K562 (cell line): Measurements from ENCODE around the gene BCL2L1. TPM values are rescaled to one million over a fixed set of nuclear protein-coding genes. Genes with fewer than 3 reads are reported as not detected.

Source experiments
- BRD9 ChIP-seq: fragments of 450-650 bp; IDR thresholded peaks from 2 replicates; pipeline ENCODE4 v1.6.1; 2018; ENCODE audit warnings: low read depth; ENCODE audit not compliant: partially characterized antibody
- BRF1 ChIP-seq: IDR thresholded peaks from 3 replicates; pipeline ENCODE4 v1.6.1; 2011; ENCODE audit warnings: borderline replicate concordance, mild to moderate bottlenecking; ENCODE audit not compliant: insufficient read length; ENCODE audit errors: extremely low read depth
- GATAD2A ChIP-seq: fragments of 450-650 bp; IDR thresholded peaks from 2 replicates; pipeline ENCODE4 v1.6.1; 2017
- GATAD2B ChIP-seq: fragments of 450-650 bp; IDR thresholded peaks from 2 replicates; pipeline ENCODE4 v1.6.1; 2017; ENCODE audit warnings: mild to moderate bottlenecking, borderline replicate concordance
- KLF6 ChIP-seq: fragments of 250-450 bp; sonication (Bioruptor Pico); IDR thresholded peaks from 2 replicates; pipeline ENCODE4 v1.4.0; 2020; ENCODE audit warnings: mild to moderate bottlenecking, moderate library complexity, borderline replicate concordance
- MECOM ChIP-seq: fragments of 250-450 bp; sonication (Bioruptor Pico); IDR thresholded peaks from 2 replicates; pipeline ENCODE4 v1.8.0; 2022; ENCODE audit warnings: inconsistent platforms
- NFRKB ChIP-seq: fragments of 450-650 bp; IDR thresholded peaks from 2 replicates; pipeline ENCODE4 v1.6.1; 2016; ENCODE audit warnings: low read depth
- SMAD4 ChIP-seq: fragments of 250-450 bp; sonication (Bioruptor Pico); conservative IDR thresholded peaks from 2 replicates; pipeline ENCODE4 v1.8.0; 2021; ENCODE audit warnings: inconsistent platforms, mild to moderate bottlenecking, moderate library complexity
- SRSF7 ChIP-seq: fragments of 200-400 bp; formaldehyde crosslinking; optimal IDR thresholded peaks from 2 replicates; pipeline ENCODE3; 2017; ENCODE audit warnings: mild to moderate bottlenecking, low read depth, low read length
- WHSC1 ChIP-seq: IDR thresholded peaks from one replicate; pipeline ENCODE4 v1.6.1; 2012; ENCODE audit warnings: low read length, control low read depth, inconsistent platforms
- XRCC3 ChIP-seq: fragments of 450-650 bp; IDR thresholded peaks from 2 replicates; pipeline ENCODE4 v1.6.1; 2017; ENCODE audit warnings: mild to moderate bottlenecking, moderate library complexity
- ZEB2 ChIP-seq: fragments of 450-650 bp; IDR thresholded peaks from 2 replicates; pipeline ENCODE4 v1.6.1; 2016
- ZNF175 ChIP-seq: fragments of 200-800 bp; sonication (Bioruptor generic); IDR thresholded peaks from 2 replicates; pipeline ENCODE4 v1.6.1; 2016; ENCODE audit warnings: low read depth, mild to moderate bottlenecking, missing genetic modification characterization, missing compliant biosample characterization
- ZNF561 ChIP-seq: fragments of 450-650 bp; formaldehyde crosslinking; conservative IDR thresholded peaks from 2 replicates; pipeline ENCODE4 v1.4.0; 2020; ENCODE audit warnings: mild to moderate bottlenecking, moderate library complexity
- ZNF583 ChIP-seq: fragments of 250-450 bp; sonication (Bioruptor Pico); IDR thresholded peaks from 2 replicates; pipeline ENCODE4 v1.4.0; 2020
- polyA plus RNA-seq, 8 experiments: library from polyadenylated mRNA; depleted of rRNA in 4 of 8; stranded (reverse) in 5 of 8; unstranded in 3 of 8; fragments of >200 nt; fragmentation: Nextera tagmentation in 2 of 8; fragmentation: Illumina TruSeq in 1 of 8; extraction: Ambion mirVana in 2 of 8; extraction: Trizol in 1 of 8; gene quantifications; 2 replicates each; pipeline versions ENCODE4 v1.2.1 to v1.2.3, GENCODE V29; 2011 to 2014; ENCODE audit warnings: inconsistent platforms in 1 of 8, missing spikeins in 1 of 8
- total RNA-seq, 7 experiments: library from RNA; depleted of rRNA in 6 of 7; stranded (reverse); fragments of >200 nt in 6 of 7; fragmentation: Illumina TruSeq in 2 of 7; extraction: Trizol in 2 of 7; gene quantifications; 2 replicates each; pipeline versions ENCODE4 v1.2.1 to v1.2.3, GENCODE V29; 2011 to 2021; ENCODE audit warnings: low replicate concordance in 1 of 7
- TF ChIP-seq, protein P1 (sequence below): fragments of 450-650 bp; IDR thresholded peaks from 2 replicates; pipeline ENCODE4 v1.6.1; 2016; ENCODE audit warnings: mild to moderate bottlenecking
- TF ChIP-seq, protein P2 (sequence below), 3 experiments: IDR thresholded peaks in 2 of 3; conservative IDR thresholded peaks in 1 of 3; 2 replicates each; pipeline ENCODE4 v1.5.1; 2011 to 2012; ENCODE audit warnings: low read length in 3 of 3, mild to moderate bottlenecking in 3 of 3, control low read depth in 2 of 3, improper control_type of control experiment in 1 of 3, inconsistent platforms in 1 of 3, low read depth in 1 of 3, mixed read lengths in 1 of 3, moderate library complexity in 1 of 3; ENCODE audit not compliant: insufficient read depth in 2 of 3
- TF ChIP-seq, protein P3 (sequence below): fragments of 450-650 bp; IDR thresholded peaks from 2 replicates; pipeline ENCODE4 v1.6.1; 2016
- TF ChIP-seq, protein P4 (sequence below): fragments of 450-650 bp; formaldehyde crosslinking; IDR thresholded peaks from 2 replicates; pipeline ENCODE4 v1.4.0; 2020; ENCODE audit warnings: mild to moderate bottlenecking, moderate library complexity
- TF ChIP-seq, protein P5 (sequence below): IDR thresholded peaks from 3 replicates; pipeline ENCODE4 v1.6.1; 2011; ENCODE audit warnings: borderline replicate concordance, mild to moderate bottlenecking; ENCODE audit not compliant: insufficient read length, insufficient read depth

BCL2L1 gene
- total and polyA plus RNA-seq, 9 of the 15 experiments (the other 6 are each of a cell fraction or from before 2014, with no cell fraction given) = 3.3 to 182 (median 120) TPM

DNA sequence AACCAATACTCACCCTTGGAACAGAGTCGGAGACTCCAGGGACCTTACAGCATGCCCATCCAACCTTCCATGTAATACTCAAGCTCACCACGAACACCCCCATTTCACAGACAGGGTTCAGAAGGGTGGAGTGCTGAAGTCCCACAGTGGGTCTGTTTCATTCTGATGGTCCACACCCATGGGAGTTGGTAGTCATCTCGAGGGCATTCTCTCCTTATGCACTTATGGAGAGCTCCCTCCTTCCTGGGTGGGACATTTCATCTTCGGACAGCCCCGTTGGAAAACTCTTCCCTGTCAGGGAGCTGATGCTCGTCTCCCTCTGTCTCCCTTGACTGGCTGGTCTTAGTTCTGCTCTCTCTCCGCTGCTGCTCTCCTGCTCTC, 46.1 kb downstream of the BCL2L1 start (continued):
- TF ChIP-seq, protein P1, sequence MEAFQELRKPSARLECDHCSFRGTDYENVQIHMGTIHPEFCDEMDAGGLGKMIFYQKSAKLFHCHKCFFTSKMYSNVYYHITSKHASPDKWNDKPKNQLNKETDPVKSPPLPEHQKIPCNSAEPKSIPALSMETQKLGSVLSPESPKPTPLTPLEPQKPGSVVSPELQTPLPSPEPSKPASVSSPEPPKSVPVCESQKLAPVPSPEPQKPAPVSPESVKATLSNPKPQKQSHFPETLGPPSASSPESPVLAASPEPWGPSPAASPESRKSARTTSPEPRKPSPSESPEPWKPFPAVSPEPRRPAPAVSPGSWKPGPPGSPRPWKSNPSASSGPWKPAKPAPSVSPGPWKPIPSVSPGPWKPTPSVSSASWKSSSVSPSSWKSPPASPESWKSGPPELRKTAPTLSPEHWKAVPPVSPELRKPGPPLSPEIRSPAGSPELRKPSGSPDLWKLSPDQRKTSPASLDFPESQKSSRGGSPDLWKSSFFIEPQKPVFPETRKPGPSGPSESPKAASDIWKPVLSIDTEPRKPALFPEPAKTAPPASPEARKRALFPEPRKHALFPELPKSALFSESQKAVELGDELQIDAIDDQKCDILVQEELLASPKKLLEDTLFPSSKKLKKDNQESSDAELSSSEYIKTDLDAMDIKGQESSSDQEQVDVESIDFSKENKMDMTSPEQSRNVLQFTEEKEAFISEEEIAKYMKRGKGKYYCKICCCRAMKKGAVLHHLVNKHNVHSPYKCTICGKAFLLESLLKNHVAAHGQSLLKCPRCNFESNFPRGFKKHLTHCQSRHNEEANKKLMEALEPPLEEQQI = no peak
- TF ChIP-seq WHSC1 (peak; percentile 94), ZNF561 (no peak), SMAD4 (CRISPR knock-in tag) (peak; percentile 41; the same call in 1 of the 2 replicates), ZNF583 (CRISPR knock-in tag) (0 out of 2 replicates have a peak, but pooled peaks have one; percentile 60), GATAD2A (peak; percentile 46; the same call in 1 of the 2 replicates), BRD9 (peak; percentile 26), ZNF175 (CRISPR knock-in tag) (no peak), MECOM (peak; percentile 67; the same call in 1 of the 2 replicates), SRSF7 (no peak), ZEB2 (no peak), BRF1 (no peak), GATAD2B (no peak), XRCC3 (no peak), KLF6 (CRISPR knock-in tag) (0 out of 2 replicates have a peak, but pooled peaks have one; percentile 19), NFRKB (0 out of 2 replicates have a peak, but pooled peaks have one; percentile 19)
- TF ChIP-seq, protein P2, sequence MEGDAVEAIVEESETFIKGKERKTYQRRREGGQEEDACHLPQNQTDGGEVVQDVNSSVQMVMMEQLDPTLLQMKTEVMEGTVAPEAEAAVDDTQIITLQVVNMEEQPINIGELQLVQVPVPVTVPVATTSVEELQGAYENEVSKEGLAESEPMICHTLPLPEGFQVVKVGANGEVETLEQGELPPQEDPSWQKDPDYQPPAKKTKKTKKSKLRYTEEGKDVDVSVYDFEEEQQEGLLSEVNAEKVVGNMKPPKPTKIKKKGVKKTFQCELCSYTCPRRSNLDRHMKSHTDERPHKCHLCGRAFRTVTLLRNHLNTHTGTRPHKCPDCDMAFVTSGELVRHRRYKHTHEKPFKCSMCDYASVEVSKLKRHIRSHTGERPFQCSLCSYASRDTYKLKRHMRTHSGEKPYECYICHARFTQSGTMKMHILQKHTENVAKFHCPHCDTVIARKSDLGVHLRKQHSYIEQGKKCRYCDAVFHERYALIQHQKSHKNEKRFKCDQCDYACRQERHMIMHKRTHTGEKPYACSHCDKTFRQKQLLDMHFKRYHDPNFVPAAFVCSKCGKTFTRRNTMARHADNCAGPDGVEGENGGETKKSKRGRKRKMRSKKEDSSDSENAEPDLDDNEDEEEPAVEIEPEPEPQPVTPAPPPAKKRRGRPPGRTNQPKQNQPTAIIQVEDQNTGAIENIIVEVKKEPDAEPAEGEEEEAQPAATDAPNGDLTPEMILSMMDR (IDR thresholded peaks at IDR 0.05 in 2 of 3, conservative IDR thresholded peaks at IDR 0.05 in 1 of 3; ENCODE audit: insufficient read depth in 2 of 3, low read depth in 1 of 3, low read length in 3 of 3) = 0 out of 6 replicates have a peak, but pooled peaks of 1 of the 3 experiments have one; percentile 12
- TF ChIP-seq, protein P3, sequence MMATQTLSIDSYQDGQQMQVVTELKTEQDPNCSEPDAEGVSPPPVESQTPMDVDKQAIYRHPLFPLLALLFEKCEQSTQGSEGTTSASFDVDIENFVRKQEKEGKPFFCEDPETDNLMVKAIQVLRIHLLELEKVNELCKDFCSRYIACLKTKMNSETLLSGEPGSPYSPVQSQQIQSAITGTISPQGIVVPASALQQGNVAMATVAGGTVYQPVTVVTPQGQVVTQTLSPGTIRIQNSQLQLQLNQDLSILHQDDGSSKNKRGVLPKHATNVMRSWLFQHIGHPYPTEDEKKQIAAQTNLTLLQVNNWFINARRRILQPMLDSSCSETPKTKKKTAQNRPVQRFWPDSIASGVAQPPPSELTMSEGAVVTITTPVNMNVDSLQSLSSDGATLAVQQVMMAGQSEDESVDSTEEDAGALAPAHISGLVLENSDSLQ = no peak
- TF ChIP-seq, protein P4, sequence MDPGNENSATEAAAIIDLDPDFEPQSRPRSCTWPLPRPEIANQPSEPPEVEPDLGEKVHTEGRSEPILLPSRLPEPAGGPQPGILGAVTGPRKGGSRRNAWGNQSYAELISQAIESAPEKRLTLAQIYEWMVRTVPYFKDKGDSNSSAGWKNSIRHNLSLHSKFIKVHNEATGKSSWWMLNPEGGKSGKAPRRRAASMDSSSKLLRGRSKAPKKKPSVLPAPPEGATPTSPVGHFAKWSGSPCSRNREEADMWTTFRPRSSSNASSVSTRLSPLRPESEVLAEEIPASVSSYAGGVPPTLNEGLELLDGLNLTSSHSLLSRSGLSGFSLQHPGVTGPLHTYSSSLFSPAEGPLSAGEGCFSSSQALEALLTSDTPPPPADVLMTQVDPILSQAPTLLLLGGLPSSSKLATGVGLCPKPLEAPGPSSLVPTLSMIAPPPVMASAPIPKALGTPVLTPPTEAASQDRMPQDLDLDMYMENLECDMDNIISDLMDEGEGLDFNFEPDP (CRISPR knock-in tag) = no peak
- TF ChIP-seq, protein P5, sequence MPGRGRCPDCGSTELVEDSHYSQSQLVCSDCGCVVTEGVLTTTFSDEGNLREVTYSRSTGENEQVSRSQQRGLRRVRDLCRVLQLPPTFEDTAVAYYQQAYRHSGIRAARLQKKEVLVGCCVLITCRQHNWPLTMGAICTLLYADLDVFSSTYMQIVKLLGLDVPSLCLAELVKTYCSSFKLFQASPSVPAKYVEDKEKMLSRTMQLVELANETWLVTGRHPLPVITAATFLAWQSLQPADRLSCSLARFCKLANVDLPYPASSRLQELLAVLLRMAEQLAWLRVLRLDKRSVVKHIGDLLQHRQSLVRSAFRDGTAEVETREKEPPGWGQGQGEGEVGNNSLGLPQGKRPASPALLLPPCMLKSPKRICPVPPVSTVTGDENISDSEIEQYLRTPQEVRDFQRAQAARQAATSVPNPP = no peak
- TF ChIP-seq, all 486 proteins: peak for 23
